Peyer's patch (tissue), 4 donors: Measurements from ENCODE around the gene N4BP3.

Experiments
- CTCF ChIP-seq, 6 experiments: fragments of 450-650 bp in 4 of 6; fragments of 200-600 bp in 2 of 6; sonication (generic) in 1 of 6; IDR thresholded peaks; one replicate each; pipeline ENCODE4 v1.5.1; 2017 to 2019; ENCODE audit warnings: antibody characterized with exemption in 6 of 6, mild to moderate bottlenecking in 3 of 6, moderate library complexity in 1 of 6
- POLR2A ChIP-seq, 2 donors: fragments of 450-650 bp; IDR thresholded peaks; one replicate each; pipeline ENCODE4 v1.5.1; 2017; ENCODE audit warnings: antibody characterized with exemption in 2 of 2, mild to moderate bottlenecking in 2 of 2, moderate library complexity in 2 of 2

- TF ChIP-seq CTCF (IDR thresholded peaks at IDR 0.05) (peak in 1 of 6 experiments; percentile 6), POLR2A (IDR thresholded peaks at IDR 0.05) (peak; percentile 58 to 79)
These were observed 17.5 kb downstream of the N4BP3 start, which contains the start of gene RMND5B for GRCh38 chr5:178130576-178131445.
